ENCODE data around the gene DUSP10. TPM values are rescaled to one million over a fixed set of nuclear protein-coding genes. Genes with fewer than 3 reads are reported as not detected.

Gene DUSP10
- total RNA-seq, 2 donors from 2014 or later, result 5.8 to 13.6 TPM

- no peak overlapping the region for H3K27ac ChIP-seq
- DNase-seq (ENCODE audit: low spot score), result no peak
These were observed 14.5 kb downstream of the DUSP10 start for GRCh38 chr1:221727146-221728036.

GRCh38 chr1:221725735-221726672 lies 15.9 kb downstream of the DUSP10 start:
- TF ChIP-seq CTCF (IDR thresholded peaks at IDR 0.05), result no peak
- TF ChIP-seq POLR2A (IDR thresholded peaks at IDR 0.05), result no peak
- TF ChIP-seq POLR2AphosphoS5 (IDR thresholded peaks at IDR 0.05), result no peak

More at GRCh38 chr1:221727146-221728036, 14.5 kb downstream of the DUSP10 start:
- Histone ChIP-seq H3K27me3 (replicated peaks; ENCODE audit: insufficient read depth) (no peaks in the 10 kb centered on the region), H3K9me3 (no peaks in the 10 kb centered on the region), H3K4me3 (no peak overlapping the region), H3K4me1 (replicated peaks) (no peaks in the 10 kb centered on the region), H3K36me3 (no peaks in the 10 kb centered on the region)
- 98% methylated on average over 3 of the region's 3 CpGs for WGBS
- intact Hi-C loops (cut with DNase I), result no loop called here
- TF ChIP-seq POLR2A (IDR thresholded peaks at IDR 0.05) (no peak), POLR2AphosphoS5 (IDR thresholded peaks at IDR 0.05) (no peak), CTCF (IDR thresholded peaks at IDR 0.05) (no peak)

GRCh38 chr1:221724931-221725605 lies 16.8 kb downstream of the DUSP10 start:
- no peaks in the 10 kb centered on the region for H3K27me3 ChIP-seq (replicated peaks; ENCODE audit: insufficient read depth)
- H3K27ac ChIP-seq, result no peak overlapping the region
- no peaks in the 10 kb centered on the region for H3K9me3 ChIP-seq
- no peak overlapping the region for H3K4me3 ChIP-seq
- no peaks in the 10 kb centered on the region for H3K4me1 ChIP-seq (replicated peaks)
- DNase-seq (ENCODE audit: low spot score), result no peak
- WGBS, result 91% methylated on average over 4 of the region's 4 CpGs
- intact Hi-C loops (cut with DNase I), result no loop called here
- TF ChIP-seq POLR2AphosphoS5 (IDR thresholded peaks at IDR 0.05), result no peak
- TF ChIP-seq CTCF (IDR thresholded peaks at IDR 0.05), result no peak
- no peaks in the 10 kb centered on the region for H3K36me3 ChIP-seq

More at GRCh38 chr1:221725735-221726672, 15.9 kb downstream of the DUSP10 start:
- Histone ChIP-seq H3K36me3 (no peaks in the 10 kb centered on the region), H3K27me3 (replicated peaks; ENCODE audit: insufficient read depth) (no peaks in the 10 kb centered on the region), H3K27ac (no peak overlapping the region), H3K4me1 (replicated peaks) (no peaks in the 10 kb centered on the region), H3K9me3 (no peaks in the 10 kb centered on the region), H3K4me3 (no peak overlapping the region)
- WGBS, result 58% methylated on average over 3 of the region's 3 CpGs
- DNase-seq (ENCODE audit: low spot score), result no peak
- intact Hi-C loops (cut with DNase I), result no loop called here

GRCh38 chr1:221723848-221724236 lies 18.0 kb downstream of the DUSP10 start:
- H3K4me1 ChIP-seq (replicated peaks), result peaks cover 1% of the 10 kb centered on the region
- no peaks in the 10 kb centered on the region for H3K27me3 ChIP-seq (replicated peaks; ENCODE audit: insufficient read depth)
- no peak for TF ChIP-seq POLR2AphosphoS5 (IDR thresholded peaks at IDR 0.05)
- no peak for TF ChIP-seq CTCF (IDR thresholded peaks at IDR 0.05)
- no peak for TF ChIP-seq POLR2A (IDR thresholded peaks at IDR 0.05)
- no peaks in the 10 kb centered on the region for H3K9me3 ChIP-seq
- 96% methylated on average over 3 of the region's 3 CpGs for WGBS
- H3K27ac ChIP-seq, result no peak overlapping the region
- no peaks in the 10 kb centered on the region for H3K36me3 ChIP-seq
- DNase-seq (ENCODE audit: low spot score), result no peak
- no peak overlapping the region for H3K4me3 ChIP-seq
- intact Hi-C loops (cut with DNase I), result no loop called here

Data from prostate gland (tissue), 2 donors.